ENCODE results near the gene P2RY8.

P2RY8 gene

GRCh38 chrX:1506916-1507315, 30.1 kb downstream of the P2RY8 start:
- H3K27ac ChIP-seq: no peak overlapping the region
- no peak for TF ChIP-seq CTCF (conservative IDR thresholded peaks at IDR 0.05)

DNA sequence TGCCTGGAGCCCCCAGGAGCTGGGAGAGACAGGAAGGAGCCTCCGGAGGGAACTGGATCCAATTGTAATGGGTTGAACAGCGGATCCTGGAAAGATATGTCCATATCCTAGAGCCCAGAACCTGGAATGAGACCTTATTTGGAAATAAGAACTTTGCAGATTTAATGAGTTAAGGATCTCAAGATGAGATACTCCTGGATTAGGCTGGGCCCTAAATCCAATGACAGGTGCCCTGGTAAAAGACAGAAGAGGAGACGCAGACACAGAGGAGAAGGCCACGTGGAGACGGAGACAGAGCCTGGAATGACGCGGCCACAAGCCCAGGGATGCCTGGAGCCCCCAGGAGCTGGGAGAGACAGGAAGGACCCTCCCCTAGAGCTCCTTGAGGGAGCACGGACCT, 34.1 kb downstream of the P2RY8 start:
- TF ChIP-seq CTCF (conservative IDR thresholded peaks at IDR 0.05): no peak
- H3K27ac ChIP-seq: no peak overlapping the region

DNA sequence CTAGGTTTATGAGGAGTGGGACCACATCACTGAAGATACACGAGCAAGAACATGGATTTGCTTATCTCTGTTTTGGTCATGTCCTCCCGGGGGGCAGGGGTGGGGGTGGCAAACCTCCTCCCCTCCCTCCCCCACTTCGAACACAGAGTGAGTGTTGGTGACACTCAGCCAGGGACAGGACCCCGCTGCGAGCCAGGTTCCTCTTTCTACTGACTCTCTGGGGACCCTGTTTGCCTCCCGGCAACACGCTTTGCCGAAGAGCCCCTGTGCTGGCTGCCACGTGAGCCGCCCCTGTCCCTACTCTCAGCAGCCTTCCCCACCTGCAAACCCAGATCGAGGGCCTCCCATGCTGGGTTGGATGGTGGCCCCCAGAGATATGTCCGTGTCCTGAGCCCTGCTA, 34.7 kb downstream of the P2RY8 start:
- no peak overlapping the region for H3K27ac ChIP-seq
- no peak for TF ChIP-seq CTCF (conservative IDR thresholded peaks at IDR 0.05)

DNA sequence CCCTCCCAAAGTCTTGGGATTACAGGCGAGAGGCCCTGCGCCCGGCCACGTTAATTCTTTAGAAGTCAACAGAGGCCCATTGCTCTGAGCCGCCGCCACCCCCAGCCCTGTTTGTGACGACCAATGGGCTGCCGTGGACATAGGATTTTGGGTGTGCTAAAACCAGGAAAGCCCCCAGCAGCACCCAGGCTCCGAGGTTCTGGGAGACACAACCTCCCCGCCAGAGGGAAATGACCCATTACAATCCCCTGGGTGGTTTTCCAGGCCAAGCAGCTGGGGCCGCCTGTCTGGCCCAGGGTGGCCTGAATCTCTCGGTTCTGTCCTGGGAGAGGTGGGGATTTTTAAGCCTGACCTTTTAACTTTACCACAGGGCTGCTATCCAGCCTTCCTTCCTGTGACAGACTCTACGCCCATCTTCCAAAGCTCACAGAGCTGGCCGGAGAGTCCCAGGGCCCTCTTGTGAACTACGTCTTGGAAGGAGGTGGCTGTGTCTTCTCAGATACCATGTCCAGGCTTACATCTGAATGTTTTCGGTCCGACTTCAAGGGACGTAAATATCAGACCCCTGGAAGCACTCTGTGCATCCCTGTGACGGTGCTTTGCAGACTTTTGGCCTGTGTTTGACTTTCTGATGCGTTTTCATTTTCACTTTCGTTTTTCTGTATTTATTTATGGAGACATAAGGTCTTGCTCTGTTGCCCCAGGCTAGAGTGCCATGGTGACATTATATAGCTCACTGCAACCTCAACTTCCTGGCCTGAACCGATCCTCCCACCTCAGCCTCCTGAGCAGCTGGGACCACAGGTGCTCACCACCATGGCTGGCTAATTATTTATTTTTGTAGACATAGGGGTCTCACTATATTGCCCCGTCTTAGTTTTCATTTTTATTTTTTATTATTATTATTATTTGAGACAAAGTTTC, 36.0 kb downstream of the P2RY8 start:
- TF ChIP-seq CTCF (conservative IDR thresholded peaks at IDR 0.05): no peak
- H3K27ac ChIP-seq: no peak overlapping the region

DNA sequence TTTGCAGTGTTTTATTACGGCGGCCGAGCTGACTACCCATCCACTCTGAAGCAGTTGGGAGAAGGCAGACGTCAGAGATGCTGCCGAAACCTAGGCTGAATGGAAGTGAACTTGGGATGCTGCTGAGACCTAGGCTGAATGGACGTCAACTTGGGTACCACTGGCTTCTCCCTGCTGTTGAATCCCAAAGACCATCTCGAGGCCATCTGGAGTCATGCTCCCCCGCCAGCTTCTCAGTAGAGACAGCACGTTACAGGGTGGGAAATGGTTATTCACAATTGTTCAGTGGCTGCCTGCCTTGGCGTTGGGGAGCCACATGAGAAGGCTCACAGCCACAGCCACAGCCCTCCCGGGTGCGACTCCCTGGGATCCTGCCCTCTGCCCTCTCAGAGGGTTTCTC, 40.9 kb downstream of the P2RY8 start:
- no peak for TF ChIP-seq CTCF (conservative IDR thresholded peaks at IDR 0.05)
- H3K27ac ChIP-seq: no peak overlapping the region

- H3K27ac ChIP-seq: no peak overlapping the region
- TF ChIP-seq CTCF (conservative IDR thresholded peaks at IDR 0.05): no peak
These were observed 43.0 kb downstream of the P2RY8 start for GRCh38 chrX:1493877-1494510.

GRCh38 chrX:1493412-1493811, 43.6 kb downstream of the P2RY8 start:
- no peak overlapping the region for H3K27ac ChIP-seq
- TF ChIP-seq CTCF (conservative IDR thresholded peaks at IDR 0.05): no peak
